Measurements from ENCODE around the gene SGPL1. TPM values are rescaled to one million over a fixed set of nuclear protein-coding genes. Genes with fewer than 3 reads are reported as not detected.
"Not testable (repeated sequence)": the region's sequence is repeated elsewhere in the genome, so short reads cannot be mapped to it uniquely, and the experiment has no call there.

Gene SGPL1, protein sequence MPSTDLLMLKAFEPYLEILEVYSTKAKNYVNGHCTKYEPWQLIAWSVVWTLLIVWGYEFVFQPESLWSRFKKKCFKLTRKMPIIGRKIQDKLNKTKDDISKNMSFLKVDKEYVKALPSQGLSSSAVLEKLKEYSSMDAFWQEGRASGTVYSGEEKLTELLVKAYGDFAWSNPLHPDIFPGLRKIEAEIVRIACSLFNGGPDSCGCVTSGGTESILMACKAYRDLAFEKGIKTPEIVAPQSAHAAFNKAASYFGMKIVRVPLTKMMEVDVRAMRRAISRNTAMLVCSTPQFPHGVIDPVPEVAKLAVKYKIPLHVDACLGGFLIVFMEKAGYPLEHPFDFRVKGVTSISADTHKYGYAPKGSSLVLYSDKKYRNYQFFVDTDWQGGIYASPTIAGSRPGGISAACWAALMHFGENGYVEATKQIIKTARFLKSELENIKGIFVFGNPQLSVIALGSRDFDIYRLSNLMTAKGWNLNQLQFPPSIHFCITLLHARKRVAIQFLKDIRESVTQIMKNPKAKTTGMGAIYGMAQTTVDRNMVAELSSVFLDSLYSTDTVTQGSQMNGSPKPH
- total RNA-seq, result 10 to 100 TPM; 28.2 to 31.8 TPM

DNA sequence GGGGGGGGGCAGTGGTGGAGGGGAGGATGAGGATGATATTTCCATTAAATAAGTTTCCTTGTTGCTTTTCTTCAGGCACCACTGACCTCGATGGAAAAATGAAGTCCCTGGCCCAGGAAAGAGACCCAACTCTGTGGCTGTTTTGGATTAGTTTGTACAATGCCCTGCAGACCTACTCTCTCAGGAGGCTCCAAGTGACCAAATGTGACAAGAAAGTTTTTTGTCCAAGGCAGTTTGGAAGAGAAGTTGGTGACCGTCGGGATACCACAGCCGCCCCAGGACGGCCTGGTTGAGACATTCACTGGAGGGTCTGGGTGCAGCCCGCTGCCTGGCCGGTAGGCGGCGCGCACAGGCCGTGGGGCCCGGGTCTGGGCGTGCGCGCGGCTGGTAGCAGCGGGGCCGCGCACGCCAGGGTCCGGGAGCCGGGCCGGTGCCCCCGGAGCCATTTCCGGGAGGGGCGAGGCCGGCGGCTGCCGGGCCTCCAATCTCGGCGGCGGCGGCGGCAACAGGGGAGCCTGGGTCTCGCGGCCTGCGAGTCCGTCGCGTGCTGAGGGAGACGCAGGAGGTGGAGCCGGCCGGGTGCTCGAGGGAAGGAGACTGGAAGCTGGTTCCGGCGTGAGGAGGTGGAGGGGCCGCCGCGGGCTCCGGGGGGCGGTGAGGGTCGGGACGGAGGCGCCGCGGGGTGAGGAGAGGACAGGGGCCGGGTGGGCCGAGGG is at the start of gene SGPL1:
Gene SGPL1 (plus strand): TSS at position 445 of the 716 bp plus-strand sequence. CDS start 906 bp downstream, outside the sequence.
- DNase-seq (peak; percentile 96), ATAC-seq (ENCODE audit: low read depth) (peak; percentile 94)
- Mint-ChIP-seq H3K36me3 (peaks cover under 1% of the 10 kb centered on the region), H3K27me3 (no peaks in the 10 kb centered on the region), H3K27ac (peak within 1 kb of the TSS; percentile 62), H3K9me3 (no peaks in the 10 kb centered on the region), H3K4me3 (peak within 1 kb of the TSS; percentile 80), H3K4me1 (peaks cover 16% of the 10 kb centered on the region)
- POLR2A ChIA-PET, result interaction anchor here (0.7 kb wide), 1 partner anchor 67 kb away, joined by 4 read pairs; no protein-coding TSS in a partner anchor

DNA sequence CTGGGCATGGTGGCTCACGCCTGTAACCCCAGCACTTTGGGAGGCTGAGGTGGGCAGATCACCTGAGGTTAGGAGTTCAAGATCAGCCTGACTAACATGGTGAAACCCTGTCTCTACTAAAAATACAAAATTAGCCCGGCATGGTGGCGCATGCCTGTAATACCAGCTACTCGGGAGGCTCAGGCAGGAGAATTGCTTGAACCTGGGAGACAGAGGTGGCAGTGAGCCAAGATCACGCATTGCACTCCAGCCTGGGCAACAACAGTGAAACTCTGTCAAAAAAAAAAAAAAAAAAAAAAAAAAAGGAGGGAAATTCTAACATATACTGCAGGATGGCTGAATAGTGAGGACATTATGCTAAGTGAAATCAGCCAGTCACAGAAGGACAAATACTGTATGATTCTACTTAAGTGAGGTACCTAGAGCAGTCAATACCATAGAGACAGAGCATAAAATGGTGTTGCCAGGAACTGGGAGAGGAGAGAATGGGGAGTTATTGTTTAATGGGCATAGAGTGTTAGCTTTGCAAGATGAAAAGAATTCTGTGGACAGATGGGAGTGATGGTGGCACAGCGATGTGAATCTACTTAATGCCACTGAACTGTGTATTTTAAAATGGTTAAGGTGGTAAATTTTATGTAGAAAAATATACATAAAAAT is 47.6 kb upstream of the SGPL1 start:
- H3K27ac Mint-ChIP-seq; H3K4me1 Mint-ChIP-seq; DNase-seq; ATAC-seq (ENCODE audit: low read depth); H3K9me3 Mint-ChIP-seq; H3K4me3 Mint-ChIP-seq; H3K36me3 Mint-ChIP-seq: not testable (repeated sequence)
- POLR2A ChIA-PET, result interaction anchor here (0.9 kb wide), 1 partner anchor 216 kb away, joined by 3 read pairs; no protein-coding TSS in a partner anchor
- peaks cover 13% of the 10 kb centered on the region for H3K27me3 Mint-ChIP-seq

DNA sequence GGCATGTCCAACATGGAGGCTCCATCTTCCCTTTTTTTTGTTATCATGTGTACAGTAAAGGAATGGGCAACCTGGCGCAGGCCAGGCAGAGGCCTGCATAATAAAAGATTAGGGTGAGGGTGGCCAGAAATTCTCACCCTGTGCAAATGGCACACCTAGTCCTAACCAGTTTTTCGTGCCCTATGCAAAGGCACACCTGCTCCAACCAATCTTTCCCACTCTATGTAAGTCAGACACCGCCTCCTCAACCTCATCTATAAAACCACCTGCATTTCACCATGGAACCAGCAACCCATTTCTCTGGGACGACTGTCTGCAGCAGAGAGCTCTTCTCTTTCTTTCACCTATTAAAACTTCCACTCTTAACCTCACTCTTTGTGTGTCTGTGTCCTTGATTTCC is 46.6 kb upstream of the SGPL1 start:
- no peak overlapping the region for H3K27ac Mint-ChIP-seq
- no peak overlapping the region for H3K4me3 Mint-ChIP-seq
- peaks cover 13% of the 10 kb centered on the region for H3K27me3 Mint-ChIP-seq
- no peak for ATAC-seq (ENCODE audit: low read depth)
- H3K9me3 Mint-ChIP-seq, result peaks cover 3% of the 10 kb centered on the region
- DNase-seq, result no peak
- H3K36me3 Mint-ChIP-seq, result no peaks in the 10 kb centered on the region
- H3K4me1 Mint-ChIP-seq, result no peaks in the 10 kb centered on the region
- POLR2A ChIA-PET, result no interaction called here

DNA sequence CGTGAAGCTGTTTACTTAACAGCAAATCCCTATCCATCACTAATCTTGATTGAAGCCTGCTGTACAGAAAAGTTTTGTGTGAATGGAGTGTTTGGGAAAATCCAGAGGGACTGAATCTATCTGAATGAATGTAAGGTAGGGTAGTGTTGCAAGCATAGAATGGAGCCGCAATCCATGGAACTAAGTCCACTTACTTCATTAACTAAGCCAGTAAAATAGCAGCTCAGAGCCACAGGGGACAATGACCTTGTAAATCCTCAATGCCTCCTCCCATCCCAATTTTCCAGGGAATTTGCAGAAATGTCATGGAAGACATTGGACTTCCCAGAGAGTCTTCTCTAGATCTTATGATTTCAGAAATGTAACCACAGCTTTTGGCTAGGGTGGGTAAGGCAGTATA is 45.7 kb upstream of the SGPL1 start:
- H3K27me3 Mint-ChIP-seq, result peaks cover 10% of the 10 kb centered on the region
- no peak for DNase-seq
- H3K27ac Mint-ChIP-seq, result no peak overlapping the region
- peaks cover 3% of the 10 kb centered on the region for H3K9me3 Mint-ChIP-seq
- no peaks in the 10 kb centered on the region for H3K36me3 Mint-ChIP-seq
- H3K4me3 Mint-ChIP-seq, result no peak overlapping the region
- H3K4me1 Mint-ChIP-seq, result no peaks in the 10 kb centered on the region
- no peak for ATAC-seq (ENCODE audit: low read depth)
- POLR2A ChIA-PET, result no interaction called here

DNA sequence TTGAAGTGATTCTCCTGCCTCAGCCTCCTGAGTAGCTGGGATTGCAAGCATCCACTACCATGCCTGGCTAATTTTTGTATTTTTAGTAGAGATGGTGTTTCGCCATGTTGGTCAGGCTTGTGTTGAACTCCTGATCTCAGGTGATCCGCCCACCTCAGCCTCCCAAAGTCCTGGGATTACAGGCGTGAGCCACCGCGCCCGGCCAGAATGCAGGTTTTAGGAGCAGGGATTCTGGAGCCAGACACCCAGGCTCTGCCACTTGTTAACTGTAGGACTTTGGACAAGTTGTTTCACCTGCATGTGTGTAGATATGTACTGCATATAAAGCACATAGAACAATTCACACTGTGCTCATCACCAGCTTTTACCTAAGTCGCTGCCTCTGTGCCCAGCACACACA is 45.2 kb upstream of the SGPL1 start:
- peaks cover 10% of the 10 kb centered on the region for H3K27me3 Mint-ChIP-seq
- H3K4me3 Mint-ChIP-seq; H3K9me3 Mint-ChIP-seq; H3K36me3 Mint-ChIP-seq; H3K27ac Mint-ChIP-seq; ATAC-seq (ENCODE audit: low read depth); POLR2A ChIA-PET; H3K4me1 Mint-ChIP-seq: not testable (repeated sequence)
- DNase-seq, result peak; percentile 10

DNA sequence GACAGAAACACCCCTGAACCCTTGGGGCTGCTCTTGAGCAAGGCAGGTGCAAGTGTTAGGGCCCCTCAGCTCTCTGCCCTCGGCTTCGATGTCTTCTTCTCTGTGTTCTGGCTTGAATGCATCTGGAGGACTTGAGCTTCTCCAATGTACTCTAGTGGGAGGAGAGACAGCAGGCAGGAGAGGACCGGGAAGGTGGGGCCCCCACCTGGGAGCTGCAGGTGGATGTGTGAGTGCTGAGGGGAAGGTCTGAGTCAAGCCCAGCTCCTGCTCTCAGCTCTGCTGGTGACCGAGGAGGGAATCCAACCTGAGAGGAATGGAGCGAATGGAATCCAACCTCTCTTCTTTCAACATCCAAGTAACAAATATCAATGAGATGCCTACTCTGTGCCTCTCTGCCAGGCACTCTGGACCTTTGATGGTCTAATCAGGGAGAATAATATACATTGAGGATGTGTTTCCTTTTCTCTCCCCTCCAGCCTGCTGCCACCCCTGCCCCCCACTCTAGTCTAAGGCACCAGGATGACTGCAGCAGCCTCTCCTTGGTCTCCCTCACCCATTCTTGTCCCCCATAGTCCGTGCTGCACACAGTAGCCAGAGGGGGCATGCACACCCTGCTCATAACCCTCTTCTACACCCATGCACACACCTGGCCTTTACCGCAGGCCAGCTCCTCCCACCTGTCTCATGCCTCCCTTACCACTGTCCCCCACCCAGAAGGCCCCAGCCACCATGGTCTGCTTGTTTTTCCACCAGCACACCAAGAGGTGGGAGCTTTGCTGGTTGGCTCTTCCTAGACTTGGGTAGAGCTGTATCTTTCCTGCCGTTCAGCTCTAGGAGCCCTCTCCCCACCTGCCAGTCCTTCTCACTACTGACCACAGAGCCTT is 44.2 kb upstream of the SGPL1 start:
- no peaks in the 10 kb centered on the region for H3K9me3 Mint-ChIP-seq
- no peak overlapping the region for H3K27ac Mint-ChIP-seq
- H3K27me3 Mint-ChIP-seq, result peaks cover 10% of the 10 kb centered on the region
- ATAC-seq (ENCODE audit: low read depth), result no peak
- no peaks in the 10 kb centered on the region for H3K4me1 Mint-ChIP-seq
- POLR2A ChIA-PET, result no interaction called here
- no peaks in the 10 kb centered on the region for H3K36me3 Mint-ChIP-seq
- no peak overlapping the region for H3K4me3 Mint-ChIP-seq
- DNase-seq, result peak; percentile 16

DNA sequence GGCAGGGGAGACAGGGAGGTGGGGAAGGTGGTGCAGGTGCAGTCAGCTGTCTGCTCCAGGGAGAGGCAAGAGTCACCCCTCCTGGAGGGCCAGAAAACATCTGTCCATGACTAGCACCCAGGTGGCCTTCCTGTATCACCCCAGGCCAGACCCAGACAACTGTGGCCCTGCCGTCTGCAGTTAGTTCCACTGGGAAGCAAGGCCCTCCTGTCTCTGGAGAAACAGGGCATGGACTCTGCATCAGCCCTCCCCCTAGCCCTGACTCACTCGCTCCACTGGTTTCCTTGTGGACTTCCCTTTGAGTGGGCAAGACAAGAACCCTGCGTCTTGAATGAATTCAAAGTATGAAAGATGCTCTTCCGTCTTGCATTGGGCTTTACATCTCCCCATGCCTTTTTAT is 43.1 kb upstream of the SGPL1 start:
- POLR2A ChIA-PET, result no interaction called here
- DNase-seq, result no peak
- Mint-ChIP-seq H3K27me3 (peaks cover 4% of the 10 kb centered on the region), H3K36me3 (no peaks in the 10 kb centered on the region), H3K4me3 (no peak overlapping the region), H3K4me1 (no peaks in the 10 kb centered on the region), H3K27ac (no peak overlapping the region), H3K9me3 (no peaks in the 10 kb centered on the region)
- no peak for ATAC-seq (ENCODE audit: low read depth)

DNA sequence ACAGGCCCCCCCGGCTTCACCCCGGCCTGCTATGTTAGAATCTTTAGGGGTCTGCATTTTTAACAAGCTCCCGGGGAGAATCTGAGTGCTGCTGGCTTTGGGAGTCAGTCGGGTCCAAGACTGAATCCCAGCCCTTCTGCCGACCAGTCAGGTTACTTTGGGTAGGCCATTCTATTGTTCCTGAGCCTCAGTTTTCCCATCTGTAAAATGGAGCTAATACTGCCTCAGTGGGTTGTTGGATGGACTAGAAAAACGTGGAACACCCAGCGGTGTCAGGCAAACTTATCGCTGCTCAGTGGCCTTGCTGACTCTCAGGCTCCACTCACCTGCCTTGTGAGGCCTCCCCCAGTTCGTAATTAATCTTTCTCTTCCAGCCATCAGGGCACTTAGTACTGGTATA is 42.3 kb upstream of the SGPL1 start:
- DNase-seq (no peak), ATAC-seq (ENCODE audit: low read depth) (no peak)
- Mint-ChIP-seq H3K36me3 (no peaks in the 10 kb centered on the region), H3K9me3 (no peaks in the 10 kb centered on the region), H3K4me3 (no peak overlapping the region), H3K4me1 (no peaks in the 10 kb centered on the region), H3K27ac (no peak overlapping the region), H3K27me3 (peaks cover 2% of the 10 kb centered on the region)
- POLR2A ChIA-PET, result no interaction called here

DNA sequence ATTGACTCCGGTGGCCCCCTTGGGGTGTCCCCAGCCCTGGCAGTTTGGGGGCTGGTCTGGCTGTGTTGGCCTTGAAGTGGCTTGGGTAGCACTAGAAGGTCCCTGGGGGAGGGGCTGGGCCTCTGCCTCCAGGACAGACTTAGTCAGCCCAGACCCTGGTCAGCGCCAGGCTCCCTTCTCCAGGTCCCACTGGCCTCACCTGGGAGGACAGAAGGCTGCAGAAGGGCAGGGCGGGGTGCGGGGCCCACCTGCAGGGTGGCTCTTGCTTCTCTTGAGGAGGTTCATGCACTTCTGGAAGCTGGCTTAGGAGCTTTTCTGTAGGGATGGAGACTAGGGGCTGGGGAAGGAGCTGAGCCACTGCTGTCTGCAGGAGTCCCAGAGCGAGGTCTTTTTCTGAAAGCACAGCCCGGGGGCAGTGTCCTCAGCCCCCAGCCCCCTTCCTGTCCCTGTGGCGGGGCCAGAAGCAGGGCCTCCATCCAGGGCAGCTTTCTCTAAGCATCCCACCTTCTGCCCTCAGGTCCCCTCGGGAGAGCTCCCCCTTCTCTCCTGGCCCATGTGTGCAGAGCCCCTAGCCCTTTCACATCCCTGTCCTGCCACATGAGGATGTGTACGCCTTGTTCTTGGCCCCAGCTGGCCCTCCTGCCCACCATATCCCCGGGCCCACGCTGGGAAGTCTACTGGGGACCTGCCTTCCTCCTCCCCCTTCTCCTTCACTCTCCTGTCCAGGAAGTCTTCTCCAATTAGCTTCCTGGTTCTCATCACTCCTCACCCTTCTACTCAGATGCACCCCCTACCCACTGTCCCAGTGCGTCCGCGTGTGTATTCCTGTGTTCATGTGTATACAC is 41.6 kb upstream of the SGPL1 start:
- H3K4me1 Mint-ChIP-seq, result no peaks in the 10 kb centered on the region

DNA sequence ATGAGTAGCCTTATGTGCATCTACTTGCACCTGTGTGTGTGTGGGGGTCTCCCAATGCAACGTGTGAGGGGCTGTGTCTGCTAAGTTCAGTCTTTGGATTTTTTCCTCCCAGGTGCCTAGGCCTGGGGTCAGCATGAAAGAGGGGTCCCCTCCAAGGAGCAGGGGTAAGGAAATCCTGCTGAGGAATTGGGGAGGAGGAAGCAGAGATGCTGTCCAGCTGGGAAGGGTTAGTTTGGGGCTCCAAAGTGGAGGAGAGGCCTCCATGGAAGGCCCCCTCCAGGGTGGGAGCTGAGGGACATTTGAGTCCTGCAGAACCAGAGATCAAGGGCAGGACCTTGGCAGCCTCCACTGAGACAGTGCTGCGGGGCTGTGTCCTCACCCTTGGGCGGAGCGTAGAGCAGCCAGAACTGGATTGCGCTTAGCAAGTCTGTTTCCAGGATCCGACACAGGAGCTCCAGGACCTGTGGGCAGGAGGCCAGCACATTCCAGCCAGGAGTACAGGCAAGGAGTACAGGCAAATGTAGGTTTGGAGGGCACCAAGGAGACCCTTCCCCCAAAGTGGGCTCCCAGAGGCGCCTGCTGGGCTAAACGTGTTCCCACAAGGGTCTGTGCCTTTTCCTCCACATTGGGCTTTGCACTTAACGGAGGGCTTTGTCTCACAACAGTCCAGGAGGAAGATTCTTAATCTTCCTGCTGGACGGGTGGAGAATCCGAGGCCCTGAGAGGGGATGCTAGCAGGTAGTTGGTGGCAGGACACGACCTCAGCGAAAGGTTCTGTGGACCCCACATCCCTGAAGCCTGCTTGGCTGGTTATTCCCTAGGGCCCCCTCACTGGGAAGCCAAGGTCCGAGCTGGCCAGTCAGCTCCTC is 40.7 kb upstream of the SGPL1 start:
- Mint-ChIP-seq H3K36me3 (no peaks in the 10 kb centered on the region), H3K4me1 (no peaks in the 10 kb centered on the region), H3K9me3 (no peaks in the 10 kb centered on the region), H3K27ac (no peak overlapping the region), H3K4me3 (no peak overlapping the region), H3K27me3 (no peaks in the 10 kb centered on the region)
- ATAC-seq (ENCODE audit: low read depth) (no peak), DNase-seq (peak; percentile 20)
- POLR2A ChIA-PET, result no interaction called here

More for the DNA sequence above, 41.6 kb upstream of the SGPL1 start:
- POLR2A ChIA-PET, result no interaction called here
- Mint-ChIP-seq H3K36me3 (no peaks in the 10 kb centered on the region), H3K4me3 (no peak overlapping the region), H3K27ac (no peak overlapping the region), H3K9me3 (no peaks in the 10 kb centered on the region), H3K27me3 (peaks cover 2% of the 10 kb centered on the region)
- DNase-seq (peak; percentile 23), ATAC-seq (ENCODE audit: low read depth) (no peak)

DNA sequence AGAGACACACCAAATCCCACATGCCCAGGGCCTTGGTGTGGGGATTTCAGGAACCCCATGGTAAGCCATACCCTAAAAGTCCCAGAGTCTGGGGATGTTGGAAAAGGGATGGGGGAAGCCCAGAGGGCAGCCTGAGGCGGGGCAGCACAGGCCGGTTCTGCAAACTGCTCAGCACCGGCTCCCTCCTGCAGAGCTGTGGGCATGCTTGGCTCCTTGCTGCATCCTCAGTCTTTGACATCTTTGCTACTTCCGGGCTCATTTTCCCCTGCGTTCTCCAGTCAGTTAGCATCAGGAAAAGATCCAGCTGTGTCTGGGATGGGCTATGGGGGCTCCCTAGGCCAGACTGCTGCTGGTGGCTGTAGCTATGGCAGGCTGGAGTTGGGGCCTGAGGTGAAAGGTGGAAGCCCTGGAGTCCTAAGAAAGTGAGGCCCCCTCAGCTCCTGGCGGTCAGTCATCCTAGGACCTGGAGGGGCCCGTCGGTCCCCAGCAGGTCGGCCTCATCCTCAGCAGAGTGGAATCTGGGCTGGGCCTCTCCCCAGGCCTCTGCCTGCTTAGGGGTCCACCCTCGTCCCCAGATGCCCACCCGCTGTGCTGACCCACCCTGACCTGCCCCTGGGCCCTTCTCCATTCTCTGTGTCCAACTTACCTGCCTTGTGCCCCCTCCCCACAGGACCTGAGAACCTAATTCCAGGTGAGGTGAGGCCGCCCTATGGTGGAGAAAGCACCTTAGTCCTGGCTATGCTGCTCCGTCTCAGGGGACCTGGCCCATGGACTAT is 39.9 kb upstream of the SGPL1 start:
- Mint-ChIP-seq H3K9me3 (no peaks in the 10 kb centered on the region), H3K4me3 (no peak overlapping the region), H3K27me3 (peaks cover 2% of the 10 kb centered on the region), H3K4me1 (no peaks in the 10 kb centered on the region), H3K27ac (no peak overlapping the region), H3K36me3 (no peaks in the 10 kb centered on the region)
- POLR2A ChIA-PET, result no interaction called here
- ATAC-seq (ENCODE audit: low read depth), result no peak
- DNase-seq, result no peak
